GM23338 (cell line): ENCODE measurements around the gene SEMA6B. TPM values are rescaled to one million over a fixed set of nuclear protein-coding genes. Genes with fewer than 3 reads are reported as not detected.

Experiments used
- polyA plus RNA-seq: library from polyadenylated mRNA; unstranded; fragments of >200 nt; fragmentation: Nextera tagmentation; extraction: Ambion mirVana; gene quantifications from 2 replicates; pipeline ENCODE4 v1.2.1, GENCODE V29; 2016
- total RNA-seq: library from RNA; depleted of rRNA; stranded (reverse); fragments of >200 nt; shearing (Covaris generic); gene quantifications from 2 replicates; pipeline ENCODE4 v1.2.3, GENCODE V29; 2014; rRNA removed

The SEMA6B gene
- total and polyA plus RNA-seq, 2 experiments from 2014 or later, result 5.3 to 42.7 TPM

Other genes with a start within 250 kb of the SEMA6B start
- gene STAP2, start 220.9 kb downstream of the SEMA6B start, total RNA-seq, result 9.2 and 15.1 TPM in 2 replicates
- gene STAP2, start 220.9 kb downstream of the SEMA6B start, polyA plus RNA-seq, result 20.7 and 21.7 TPM in 2 replicates
- 9.1 and 15.6 TPM in 2 replicates for gene MPND, start 216.1 kb downstream of the SEMA6B start, total RNA-seq
- 11.8 and 22.5 TPM in 2 replicates for gene MPND, start 216.1 kb downstream of the SEMA6B start, polyA plus RNA-seq
- 85.8 and 89.5 TPM in 2 replicates for gene SH3GL1, start 159.1 kb downstream of the SEMA6B start, total RNA-seq
- gene SH3GL1, start 159.1 kb downstream of the SEMA6B start, polyA plus RNA-seq, result 73.1 and 75.6 TPM in 2 replicates
- 84.1 and 113 TPM in 2 replicates for gene CHAF1A, start 157.0 kb downstream of the SEMA6B start, total RNA-seq
- 109 and 125 TPM in 2 replicates for gene CHAF1A, start 157.0 kb downstream of the SEMA6B start, polyA plus RNA-seq
- 21.6 TPM in 2 replicates for gene UBXN6, start 101.9 kb downstream of the SEMA6B start, total RNA-seq
- 19.1 and 20.4 TPM in 2 replicates for gene UBXN6, start 101.9 kb downstream of the SEMA6B start, polyA plus RNA-seq
- gene HDGFL2, start 87.4 kb downstream of the SEMA6B start, total RNA-seq, result 94.6 and 113 TPM in 2 replicates
- 64.8 and 72.4 TPM in 2 replicates for gene HDGFL2, start 87.4 kb downstream of the SEMA6B start, polyA plus RNA-seq
- gene PLIN4, start 41.2 kb downstream of the SEMA6B start, total RNA-seq, result 0.59 and 0.70 TPM in 2 replicates
- 0.19 and 0.21 TPM in 2 replicates for gene PLIN4, start 41.2 kb downstream of the SEMA6B start, polyA plus RNA-seq
- 0.47 and 3.5 TPM in 2 replicates for gene PLIN5, start 24.5 kb downstream of the SEMA6B start, total RNA-seq
- gene PLIN5, start 24.5 kb downstream of the SEMA6B start, polyA plus RNA-seq, result 1.5 and 1.9 TPM in 2 replicates
- gene LRG1, start 19.6 kb downstream of the SEMA6B start, total RNA-seq, result 0.45 and 0.54 TPM in 2 replicates
- gene LRG1, start 19.6 kb downstream of the SEMA6B start, polyA plus RNA-seq, result 0.21 and 0.43 TPM in 2 replicates
- gene TNFAIP8L1, start 79.8 kb upstream of the SEMA6B start, total RNA-seq, result 3.3 and 4.1 TPM in 2 replicates
- gene TNFAIP8L1, start 79.8 kb upstream of the SEMA6B start, polyA plus RNA-seq, result 2.7 and 3.2 TPM in 2 replicates
- 42.3 and 49.4 TPM in 2 replicates for gene MYDGF, start 110.7 kb upstream of the SEMA6B start, total RNA-seq
- gene MYDGF, start 110.7 kb upstream of the SEMA6B start, polyA plus RNA-seq, result 99.5 and 99.7 TPM in 2 replicates
- gene DPP9, start 164.2 kb upstream of the SEMA6B start, total RNA-seq, result 30.8 and 49.2 TPM in 2 replicates
- gene DPP9, start 164.2 kb upstream of the SEMA6B start, polyA plus RNA-seq, result 18.6 and 19.5 TPM in 2 replicates
- 15.2 and 16.5 TPM in 2 replicates for gene FEM1A, start 232.1 kb upstream of the SEMA6B start, total RNA-seq
- gene FEM1A, start 232.1 kb upstream of the SEMA6B start, polyA plus RNA-seq, result 0.87 and 0.97 TPM in 2 replicates